AG10803 (cell line): Measurements from ENCODE around the gene PCYT1A.

Experiments used
- DNase-seq: peaks from one replicate; pipeline ENCODE4 v3.0.0; 2010; ENCODE audit warnings: low read depth
- H3K4me3 ChIP-seq: 2 replicates; pipeline ENCODE4 v1.5.1; 2011; ENCODE audit warnings: mild to moderate bottlenecking, low read length, control low read depth
- TF ChIP-seq, protein P1 (sequence below): conservative IDR thresholded peaks from 2 replicates; pipeline ENCODE4 v1.5.1; 2011; ENCODE audit warnings: mild to moderate bottlenecking, low read length, control low read depth, inconsistent platforms

The PCYT1A gene

DNA sequence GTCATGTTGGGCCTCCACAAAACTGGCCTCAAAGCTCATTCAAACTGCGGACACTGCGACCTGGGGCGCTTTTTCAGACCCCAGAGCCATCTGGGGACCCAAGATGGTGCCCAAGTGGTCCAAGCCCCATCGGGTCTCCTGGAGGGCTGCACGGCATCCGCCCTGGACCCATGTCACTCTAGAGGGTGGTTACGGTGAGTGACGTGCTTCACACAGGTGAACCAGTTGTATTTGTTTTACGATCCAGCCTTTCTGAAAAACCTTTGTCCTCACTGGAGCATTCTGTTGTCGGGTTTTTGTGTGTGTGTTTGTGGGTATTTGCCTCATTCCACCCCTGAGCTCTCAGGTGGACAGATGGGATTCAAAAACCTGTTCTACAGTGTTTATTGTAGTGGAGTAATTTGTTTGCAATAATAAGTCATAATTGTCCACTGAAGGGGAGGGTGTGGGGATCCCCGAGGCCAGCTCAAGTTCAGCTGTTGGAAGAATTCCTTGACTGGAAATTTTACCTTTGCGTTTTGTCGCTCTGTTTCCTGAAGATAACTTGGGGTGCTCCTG, 69.3 kb downstream of the PCYT1A start:
- H3K4me3 ChIP-seq = no peak overlapping the region
- TF ChIP-seq, protein P1, sequence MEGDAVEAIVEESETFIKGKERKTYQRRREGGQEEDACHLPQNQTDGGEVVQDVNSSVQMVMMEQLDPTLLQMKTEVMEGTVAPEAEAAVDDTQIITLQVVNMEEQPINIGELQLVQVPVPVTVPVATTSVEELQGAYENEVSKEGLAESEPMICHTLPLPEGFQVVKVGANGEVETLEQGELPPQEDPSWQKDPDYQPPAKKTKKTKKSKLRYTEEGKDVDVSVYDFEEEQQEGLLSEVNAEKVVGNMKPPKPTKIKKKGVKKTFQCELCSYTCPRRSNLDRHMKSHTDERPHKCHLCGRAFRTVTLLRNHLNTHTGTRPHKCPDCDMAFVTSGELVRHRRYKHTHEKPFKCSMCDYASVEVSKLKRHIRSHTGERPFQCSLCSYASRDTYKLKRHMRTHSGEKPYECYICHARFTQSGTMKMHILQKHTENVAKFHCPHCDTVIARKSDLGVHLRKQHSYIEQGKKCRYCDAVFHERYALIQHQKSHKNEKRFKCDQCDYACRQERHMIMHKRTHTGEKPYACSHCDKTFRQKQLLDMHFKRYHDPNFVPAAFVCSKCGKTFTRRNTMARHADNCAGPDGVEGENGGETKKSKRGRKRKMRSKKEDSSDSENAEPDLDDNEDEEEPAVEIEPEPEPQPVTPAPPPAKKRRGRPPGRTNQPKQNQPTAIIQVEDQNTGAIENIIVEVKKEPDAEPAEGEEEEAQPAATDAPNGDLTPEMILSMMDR = no peak
- no peak for DNase-seq

DNA sequence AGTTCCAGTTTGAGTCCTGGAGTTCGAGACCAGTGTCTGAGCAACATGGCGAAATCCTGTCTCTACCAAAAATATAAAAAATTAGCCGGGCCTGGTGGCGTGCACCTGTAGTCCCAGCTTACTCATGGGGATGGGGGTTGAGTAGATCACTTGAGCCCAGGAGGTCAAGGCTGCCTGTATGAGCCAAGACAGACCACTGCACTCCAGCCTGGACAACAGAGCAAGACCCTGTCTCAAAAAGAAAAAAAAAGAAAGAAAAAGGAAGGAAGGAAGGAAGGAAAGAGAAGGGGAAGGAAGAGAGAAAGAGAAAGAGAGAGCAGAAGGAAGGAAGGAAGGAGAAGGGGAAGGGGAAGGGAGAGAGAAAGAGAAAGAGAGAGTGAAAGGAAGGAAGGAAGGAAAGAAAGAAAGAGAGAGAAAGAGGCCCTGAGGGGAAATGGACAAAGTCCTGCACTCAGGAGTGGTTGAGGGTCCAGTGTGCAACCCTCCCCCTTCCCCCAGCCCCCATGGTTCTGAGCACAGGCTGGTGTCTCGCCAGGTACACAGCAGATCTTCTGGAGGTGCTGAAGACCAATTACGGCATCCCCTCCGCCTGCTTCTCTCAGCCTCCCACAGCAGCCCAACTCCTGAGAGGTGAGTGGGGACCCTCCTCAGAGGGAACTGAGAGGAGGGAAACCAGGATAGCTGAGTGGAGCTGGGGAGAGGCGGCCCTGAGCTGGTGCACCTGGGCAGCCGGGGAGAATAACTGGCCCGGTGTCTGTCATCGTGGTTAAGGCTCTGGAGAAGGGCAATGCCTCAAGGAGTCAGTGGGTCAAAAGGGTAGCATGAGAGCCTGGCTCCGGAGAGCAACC, 70.0 kb downstream of the PCYT1A start:
- TF ChIP-seq, protein P1 = no peak
- no peak for DNase-seq
- H3K4me3 ChIP-seq = no peak overlapping the region

DNA sequence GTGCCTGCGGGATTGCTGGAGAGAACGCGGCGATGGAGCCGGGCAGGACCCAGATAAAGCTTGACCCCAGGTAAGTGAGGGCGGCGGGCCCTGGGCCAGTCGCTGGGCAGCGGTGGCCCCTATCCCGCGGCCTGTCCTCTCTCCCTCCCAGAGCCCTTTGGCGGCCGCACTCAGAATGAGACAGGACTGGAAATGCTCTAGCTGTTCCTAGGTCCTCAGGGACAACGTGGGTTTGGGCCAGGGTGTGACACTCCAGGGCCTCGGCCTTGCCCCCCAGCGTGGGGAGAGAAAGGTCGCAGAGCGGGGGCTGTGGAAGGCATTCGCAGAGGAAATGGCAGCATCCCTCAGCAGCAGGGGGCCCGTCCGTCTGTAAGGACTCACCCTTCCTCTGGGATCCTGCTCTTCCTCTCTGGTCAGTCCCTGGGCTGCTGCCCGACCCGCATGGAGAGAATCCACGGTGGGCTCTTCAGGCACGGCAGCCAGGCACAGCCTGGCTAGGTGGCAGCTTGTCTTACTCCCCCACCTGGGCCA, 70.8 kb downstream of the PCYT1A start:
- H3K4me3 ChIP-seq = no peak overlapping the region
- DNase-seq = no peak

DNA sequence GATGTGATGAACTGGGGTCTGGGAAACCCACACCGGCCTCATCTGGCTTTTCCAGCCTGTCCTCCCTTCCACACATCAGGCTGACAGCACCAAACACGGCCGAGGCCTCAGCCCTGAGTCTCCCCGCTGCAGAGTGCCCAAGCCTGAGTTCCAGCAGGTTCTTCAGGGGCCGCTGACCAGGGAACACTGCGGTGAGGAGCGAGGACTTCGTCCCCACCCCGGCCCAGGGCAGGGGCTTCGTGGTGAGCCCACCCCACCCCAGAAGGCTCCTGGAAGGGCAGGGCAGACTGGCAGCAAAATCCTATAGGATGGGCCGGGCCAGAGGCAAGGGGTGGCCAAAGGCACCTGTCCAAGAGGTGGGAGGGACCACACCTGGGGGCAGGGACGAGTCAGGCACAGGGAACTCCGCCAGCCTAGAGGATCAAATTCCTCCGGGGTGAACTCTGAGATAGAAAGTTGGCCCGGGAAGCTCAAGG, 71.4 kb downstream of the PCYT1A start, which contains the start of gene SLC51A:
SLC51A (plus strand) TSS at position 446 of the 476 bp plus-strand sequence. CDS start 179 bp downstream, outside the sequence.
- TF ChIP-seq, protein P1 = no peak
- DNase-seq = no peak
- no peak within 1 kb of the TSS for H3K4me3 ChIP-seq

More for the DNA sequence above, 70.8 kb downstream of the PCYT1A start:
- TF ChIP-seq, protein P1 = no peak

DNA sequence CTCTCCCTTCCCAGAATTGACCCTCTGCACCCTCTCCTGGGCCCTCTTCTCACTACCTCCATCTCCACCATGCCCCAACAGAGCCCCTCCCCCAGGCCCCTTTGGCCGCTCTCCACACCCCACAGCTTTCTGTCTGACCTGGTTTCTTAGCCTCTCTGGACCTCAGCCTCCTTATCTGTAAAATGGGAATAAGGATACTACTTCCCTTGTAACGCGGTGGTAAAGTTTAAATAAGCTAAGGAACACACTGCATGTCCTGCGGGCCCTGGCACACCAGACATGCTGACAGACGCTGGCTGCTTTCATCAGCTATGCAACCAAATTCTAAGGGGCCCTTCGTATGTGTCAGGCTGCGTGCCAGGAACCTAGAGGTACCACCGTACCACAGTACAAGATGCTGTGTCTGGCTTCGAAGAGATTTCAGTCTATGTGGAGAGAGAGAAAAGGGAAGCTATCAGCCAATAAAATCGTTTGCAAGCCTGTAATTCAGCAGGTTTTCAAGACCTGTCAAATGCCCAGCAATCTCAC, 72.0 kb downstream of the PCYT1A start:
- no peak overlapping the region for H3K4me3 ChIP-seq
- TF ChIP-seq, protein P1 = no peak
- DNase-seq = no peak

DNA sequence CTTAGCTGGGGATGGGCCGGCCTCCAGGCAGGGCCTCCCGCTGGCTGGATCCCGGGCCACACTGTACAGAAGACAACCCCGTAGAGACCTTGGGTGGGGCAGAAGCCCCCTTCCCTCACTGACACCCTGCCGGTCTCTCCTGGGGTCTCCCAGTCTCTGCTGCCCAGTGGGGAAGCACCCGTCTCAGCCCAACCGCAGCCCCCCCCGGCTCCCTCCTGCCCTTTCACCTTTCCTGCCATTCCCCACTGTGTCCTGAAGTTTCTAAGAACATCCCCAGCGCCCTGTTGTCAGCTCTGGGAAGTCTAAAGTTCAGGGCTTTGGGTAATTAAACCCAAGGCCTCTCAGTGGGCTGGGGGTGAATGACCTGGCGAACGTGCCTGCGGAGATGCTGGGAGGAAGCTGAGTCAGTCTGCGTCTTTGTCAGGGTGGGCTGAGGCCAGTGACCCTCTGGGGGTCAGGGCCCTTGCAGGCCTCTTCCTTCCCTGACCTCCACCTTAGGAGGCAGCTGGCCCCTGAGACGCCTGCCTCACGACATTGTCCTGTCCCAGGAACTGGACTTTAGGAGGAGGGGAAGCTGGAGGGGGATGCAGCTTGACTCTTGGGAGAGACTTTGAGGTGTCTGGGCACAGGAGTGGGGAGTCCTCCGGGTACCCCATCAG, 72.6 kb downstream of the PCYT1A start:
- TF ChIP-seq, protein P1 = no peak
- no peak for DNase-seq
- no peak overlapping the region for H3K4me3 ChIP-seq
